Liver (tissue), 9 donors: ENCODE results near the gene ARMCX6. TPM values are rescaled to one million over a fixed set of nuclear protein-coding genes. Genes with fewer than 3 reads are reported as not detected.

Experiments
- DNase-seq: peaks from one replicate; pipeline ENCODE4 v3.0.0-alpha.2; 2017; ENCODE audit warnings: low spot score
- H3K27ac ChIP-seq, 2 donors: one replicate each; pipeline ENCODE4 v1.7.0; 2013; ENCODE audit warnings: inconsistent platforms in 2 of 2, low read length in 2 of 2, control low read depth in 1 of 2, low read depth in 1 of 2, mild to moderate bottlenecking in 1 of 2
- H3K27me3 ChIP-seq, 4 donors: one replicate each; pipeline versions ENCODE4 v1.6.1 to v1.7.0; 2013; ENCODE audit warnings: low read length in 3 of 4, inconsistent platforms in 1 of 4, mild to moderate bottlenecking in 1 of 4, moderate library complexity in 1 of 4; ENCODE audit not compliant: control insufficient read depth in 4 of 4, insufficient read depth in 4 of 4
- H3K36me3 ChIP-seq, 4 donors: one replicate each; pipeline versions ENCODE4 v1.6.1 to v1.7.0; 2013; ENCODE audit warnings: low read length in 3 of 4, mild to moderate bottlenecking in 3 of 4, low read depth in 1 of 4, moderate library complexity in 1 of 4; ENCODE audit not compliant: control insufficient read depth in 4 of 4, insufficient read depth in 3 of 4
- H3K4me1 ChIP-seq, 4 donors: one replicate each; pipeline versions ENCODE4 v1.6.1 to v1.7.0; 2013; ENCODE audit warnings: low read length in 3 of 4, mild to moderate bottlenecking in 3 of 4, moderate library complexity in 1 of 4; ENCODE audit not compliant: control insufficient read depth in 4 of 4, insufficient read depth in 4 of 4
- H3K4me3 ChIP-seq, 3 donors: one replicate each; pipeline versions ENCODE4 v1.6.1 to v1.7.0; 2013; ENCODE audit warnings: low read length in 3 of 3, control low read depth in 1 of 3, low read depth in 1 of 3, mild to moderate bottlenecking in 1 of 3
- H3K9ac ChIP-seq, 2 donors: one replicate each; pipeline ENCODE4 v1.7.0; 2013; ENCODE audit warnings: low read length in 2 of 2, mild to moderate bottlenecking in 2 of 2, moderate library complexity in 2 of 2, control low read depth in 1 of 2, low read depth in 1 of 2
- H3K9me3 ChIP-seq, 4 donors: one replicate each; pipeline versions ENCODE4 v1.6.1 to v1.7.0; 2013; ENCODE audit warnings: low read length in 3 of 4; ENCODE audit not compliant: control insufficient read depth in 4 of 4
- ATF3 ChIP-seq: IDR thresholded peaks from 2 replicates; pipeline ENCODE4 v1.6.1; 2016; ENCODE audit warnings: antibody characterized with exemption
- CTCF ChIP-seq: fragments of 150-350 bp; IDR thresholded peaks from 2 replicates; pipeline ENCODE4 v1.5.1; 2017; ENCODE audit warnings: improper control_type of control experiment, low read depth, low read length; ENCODE audit not compliant: missing input control
- EGR1 ChIP-seq, 2 donors: IDR thresholded peaks; 2 replicates each; pipeline ENCODE4 v1.6.1; 2016 to 2018; ENCODE audit warnings: antibody characterized with exemption in 2 of 2, low read depth in 2 of 2
- FOXA1 ChIP-seq: IDR thresholded peaks from 2 replicates; pipeline ENCODE4 v1.6.1; 2016; ENCODE audit warnings: antibody characterized with exemption
- FOXA2 ChIP-seq: IDR thresholded peaks from 2 replicates; pipeline ENCODE4 v1.6.1; 2016; ENCODE audit warnings: antibody characterized with exemption
- GABPA ChIP-seq, 2 donors: IDR thresholded peaks in 1 of 2; conservative IDR thresholded peaks in 1 of 2; 2 replicates each; pipeline ENCODE4 v1.6.1; 2016; ENCODE audit warnings: antibody characterized with exemption in 2 of 2, mild to moderate bottlenecking in 1 of 2, moderate library complexity in 1 of 2
- HNF4A ChIP-seq, 2 donors: conservative IDR thresholded peaks; 2 replicates each; pipeline ENCODE4 v1.6.1; 2016; ENCODE audit warnings: antibody characterized with exemption in 2 of 2, mild to moderate bottlenecking in 2 of 2
- HNF4G ChIP-seq: IDR thresholded peaks from 2 replicates; pipeline ENCODE4 v1.6.1; 2016; ENCODE audit warnings: antibody characterized with exemption
- JUND ChIP-seq, 2 donors: IDR thresholded peaks; 2 replicates each; pipeline ENCODE4 v1.6.1; 2016; ENCODE audit warnings: antibody characterized with exemption in 2 of 2
- MAX ChIP-seq: IDR thresholded peaks from 2 replicates; pipeline ENCODE4 v1.6.1; 2016; ENCODE audit warnings: antibody characterized with exemption
- NR2F2 ChIP-seq: IDR thresholded peaks from 2 replicates; pipeline ENCODE4 v1.6.1; 2016; ENCODE audit warnings: antibody characterized with exemption
- RAD21 ChIP-seq, 2 donors: IDR thresholded peaks; 2 replicates each; pipeline ENCODE4 v1.6.1; 2016; ENCODE audit warnings: antibody characterized with exemption in 2 of 2, mild to moderate bottlenecking in 2 of 2
- REST ChIP-seq: IDR thresholded peaks from 2 replicates; pipeline ENCODE4 v1.6.1; 2016; ENCODE audit warnings: antibody characterized with exemption, mild to moderate bottlenecking
- RXRA ChIP-seq, 2 donors: IDR thresholded peaks; 2 replicates each; pipeline ENCODE4 v1.6.1; 2017 to 2018; ENCODE audit warnings: antibody characterized with exemption in 2 of 2, mild to moderate bottlenecking in 1 of 2
- SP1 ChIP-seq: IDR thresholded peaks from 2 replicates; pipeline ENCODE4 v1.6.1; 2018; ENCODE audit warnings: antibody characterized with exemption, mild to moderate bottlenecking
- TAF1 ChIP-seq: conservative IDR thresholded peaks from 2 replicates; pipeline ENCODE4 v1.6.1; 2016; ENCODE audit warnings: antibody characterized with exemption, mild to moderate bottlenecking
- YY1 ChIP-seq: IDR thresholded peaks from 2 replicates; pipeline ENCODE4 v1.6.1; 2016; ENCODE audit warnings: antibody characterized with exemption, mild to moderate bottlenecking
- ZBTB33 ChIP-seq: IDR thresholded peaks from 2 replicates; pipeline ENCODE4 v1.6.1; 2016; ENCODE audit warnings: antibody characterized with exemption
- WGBS: extraction: QIAGEN DNeasy Blood & Tissue Kit; methylation state at CpG from one replicate; pipeline ENCODE4 v1.1.7; 2013; 5-methylcytosine and 5-hydroxymethylcytosine counted together
- polyA plus RNA-seq, 2 donors: library from polyadenylated mRNA; stranded (reverse) in 1 of 2; unstranded in 1 of 2; fragments of 200-250 nt in 1 of 2; fragments of >200 nt in 1 of 2; fragmentation: Nextera tagmentation in 1 of 2; extraction: Ambion mirVana in 1 of 2; gene quantifications; one replicate each; pipeline versions ENCODE4 v1.2.1 to v1.2.3, GENCODE V29; 2013 to 2015
- total RNA-seq, 2 donors: library from RNA; depleted of rRNA; stranded (reverse); fragments of >200 nt; gene quantifications; one replicate each; pipeline ENCODE4 v1.2.3, GENCODE V29; 2014
- donor health status: healthy.
- donor health status: healthy.
- donor health status: healthy.
- donor health status: healthy.
- donor health status: healthy.

The ARMCX6 gene
- total and polyA plus RNA-seq, 4 donors, result 6.9 to 13.3 (median 12.2) TPM

GRCh38 chrX:101656817-101657216, 39.0 kb upstream of the ARMCX6 start:
- 91% methylated on average over 13 of the region's 13 CpGs for WGBS
- DNase-seq, result no peak
- no peak for TF ChIP-seq MAX

GRCh38 chrX:101655534-101655933, 37.7 kb upstream of the ARMCX6 start:
- H3K4me1 ChIP-seq, result peaks cover 0 to 6% (median 3%) of the 10 kb centered on the region in 4 donors
- 61% methylated on average over 3 of the region's 3 CpGs for WGBS

More at GRCh38 chrX:101656817-101657216, 39.0 kb upstream of the ARMCX6 start:
- peaks cover 0 to 6% (median 0%) of the 10 kb centered on the region in 4 donors for H3K27me3 ChIP-seq
- H3K9me3 ChIP-seq, result no peaks in the 10 kb centered on the region
- H3K27ac ChIP-seq, result no peak overlapping the region
- no peak overlapping the region for H3K4me3 ChIP-seq
- H3K4me1 ChIP-seq, result peaks cover 0 to 6% (median 3%) of the 10 kb centered on the region in 4 donors
- no peak overlapping the region for H3K9ac ChIP-seq
- H3K36me3 ChIP-seq, result no peaks in the 10 kb centered on the region

More at GRCh38 chrX:101655534-101655933, 37.7 kb upstream of the ARMCX6 start:
- DNase-seq, result no peak
- Histone ChIP-seq H3K36me3 (no peaks in the 10 kb centered on the region), H3K27ac (no peak overlapping the region), H3K9me3 (no peaks in the 10 kb centered on the region), H3K27me3 (no peaks in the 10 kb centered on the region), H3K4me3 (no peak overlapping the region), H3K9ac (no peak overlapping the region)
- no peak for TF ChIP-seq FOXA2
- TF ChIP-seq GABPA (IDR thresholded peaks at IDR 0.05 in 1 of 2, conservative IDR thresholded peaks at IDR 0.05 in 1 of 2), result no peak
- TF ChIP-seq ZBTB33, result no peak
- TF ChIP-seq RAD21 (IDR thresholded peaks at IDR 0.05), result no peak
- TF ChIP-seq SP1, result no peak
- TF ChIP-seq EGR1 (IDR thresholded peaks at IDR 0.05; ENCODE audit: low read depth in 2 of 2), result no peak
- TF ChIP-seq HNF4A (conservative IDR thresholded peaks at IDR 0.05), result no peak
- TF ChIP-seq JUND (IDR thresholded peaks at IDR 0.05), result no peak
- TF ChIP-seq RXRA (IDR thresholded peaks at IDR 0.05), result no peak
- no peak for TF ChIP-seq REST
- TF ChIP-seq CTCF, result no peak
- TF ChIP-seq ATF3, result no peak
- TF ChIP-seq TAF1, result no peak
- TF ChIP-seq YY1, result no peak
- no peak for TF ChIP-seq FOXA1
- no peak for TF ChIP-seq HNF4G
- TF ChIP-seq MAX, result no peak
- TF ChIP-seq NR2F2, result no peak
